Neural cell (in vitro differentiated cells): ENCODE results near the gene JMJD6.

Experiments
- EP300 ChIP-seq: fragments of 450-650 bp; conservative IDR thresholded peaks from 2 replicates; pipeline ENCODE4 v1.6.1; 2014; ENCODE audit warnings: antibody characterized with exemption, mild to moderate bottlenecking, moderate library complexity; ENCODE audit not compliant: poor library complexity, severe bottlenecking
- EZH2 ChIP-seq: fragments of 200-600, 300-800 bp; shearing (Covaris generic), sonication (generic); IDR thresholded peaks from 2 replicates; pipeline ENCODE4 v1.6.1; 2014; ENCODE audit warnings: antibody characterized with exemption, low read length, borderline replicate concordance, mild to moderate bottlenecking; ENCODE audit not compliant: insufficient read depth, poor library complexity, severe bottlenecking
- MXI1 ChIP-seq: fragments of 450-650 bp; conservative IDR thresholded peaks from 2 replicates; pipeline ENCODE4 v1.6.1; 2014; ENCODE audit warnings: antibody characterized with exemption, mild to moderate bottlenecking; ENCODE audit not compliant: poor library complexity, severe bottlenecking
- RAD21 ChIP-seq: fragments of 450-650 bp; conservative IDR thresholded peaks from 2 replicates; pipeline ENCODE4 v1.6.1; 2014; ENCODE audit warnings: antibody characterized with exemption, mild to moderate bottlenecking, moderate library complexity
- SMC3 ChIP-seq: fragments of 450-650 bp; conservative IDR thresholded peaks from 2 replicates; pipeline ENCODE4 v1.6.1; 2014; ENCODE audit warnings: antibody characterized with exemption, mild to moderate bottlenecking, moderate library complexity; ENCODE audit not compliant: poor library complexity
- TAF1 ChIP-seq: IDR thresholded peaks from 2 replicates; pipeline ENCODE4 v1.6.1; 2012; ENCODE audit warnings: low read depth
- TF ChIP-seq, protein P1 (sequence below): fragments of 450-650 bp; IDR thresholded peaks from 2 replicates; pipeline ENCODE4 v1.5.1; 2014; ENCODE audit warnings: antibody characterized with exemption, mild to moderate bottlenecking, moderate library complexity; ENCODE audit not compliant: poor library complexity, severe bottlenecking

DNA sequence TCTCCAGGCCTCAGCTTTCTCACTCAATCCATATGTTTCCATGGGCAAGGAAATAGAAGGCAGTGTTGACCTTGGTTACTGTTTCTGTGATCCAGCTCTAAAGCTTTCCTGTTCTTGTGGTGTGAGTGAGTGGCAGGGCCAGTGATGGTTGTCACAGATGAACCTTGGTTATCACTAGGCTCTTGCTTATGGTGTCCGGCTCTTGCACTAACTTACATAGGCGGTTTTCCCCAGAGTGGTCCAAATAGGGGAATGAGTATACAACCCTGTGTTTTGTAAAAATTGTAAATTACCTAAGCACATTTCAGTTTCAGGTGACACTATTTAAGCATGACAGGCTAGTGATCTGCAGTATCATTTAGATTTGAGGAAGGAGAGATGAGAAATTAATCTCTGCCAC, 18.3 kb upstream of the JMJD6 start:
- TF ChIP-seq EP300: no peak
- TF ChIP-seq TAF1: no peak
- no peak for TF ChIP-seq SMC3
- no peak for TF ChIP-seq EZH2
- TF ChIP-seq RAD21: no peak
- TF ChIP-seq, protein P1, sequence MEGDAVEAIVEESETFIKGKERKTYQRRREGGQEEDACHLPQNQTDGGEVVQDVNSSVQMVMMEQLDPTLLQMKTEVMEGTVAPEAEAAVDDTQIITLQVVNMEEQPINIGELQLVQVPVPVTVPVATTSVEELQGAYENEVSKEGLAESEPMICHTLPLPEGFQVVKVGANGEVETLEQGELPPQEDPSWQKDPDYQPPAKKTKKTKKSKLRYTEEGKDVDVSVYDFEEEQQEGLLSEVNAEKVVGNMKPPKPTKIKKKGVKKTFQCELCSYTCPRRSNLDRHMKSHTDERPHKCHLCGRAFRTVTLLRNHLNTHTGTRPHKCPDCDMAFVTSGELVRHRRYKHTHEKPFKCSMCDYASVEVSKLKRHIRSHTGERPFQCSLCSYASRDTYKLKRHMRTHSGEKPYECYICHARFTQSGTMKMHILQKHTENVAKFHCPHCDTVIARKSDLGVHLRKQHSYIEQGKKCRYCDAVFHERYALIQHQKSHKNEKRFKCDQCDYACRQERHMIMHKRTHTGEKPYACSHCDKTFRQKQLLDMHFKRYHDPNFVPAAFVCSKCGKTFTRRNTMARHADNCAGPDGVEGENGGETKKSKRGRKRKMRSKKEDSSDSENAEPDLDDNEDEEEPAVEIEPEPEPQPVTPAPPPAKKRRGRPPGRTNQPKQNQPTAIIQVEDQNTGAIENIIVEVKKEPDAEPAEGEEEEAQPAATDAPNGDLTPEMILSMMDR: no peak
- no peak for TF ChIP-seq MXI1
